ENCODE results near the gene CLIC4. TPM values are rescaled to one million over a fixed set of nuclear protein-coding genes. Genes with fewer than 3 reads are reported as not detected.
A peak's percentile ranks its signal among the peaks of the same experiment; 100 is the strongest.

CLIC4 gene
- total RNA-seq, 1 experiment from 2014 or later, result 230 TPM

DNA sequence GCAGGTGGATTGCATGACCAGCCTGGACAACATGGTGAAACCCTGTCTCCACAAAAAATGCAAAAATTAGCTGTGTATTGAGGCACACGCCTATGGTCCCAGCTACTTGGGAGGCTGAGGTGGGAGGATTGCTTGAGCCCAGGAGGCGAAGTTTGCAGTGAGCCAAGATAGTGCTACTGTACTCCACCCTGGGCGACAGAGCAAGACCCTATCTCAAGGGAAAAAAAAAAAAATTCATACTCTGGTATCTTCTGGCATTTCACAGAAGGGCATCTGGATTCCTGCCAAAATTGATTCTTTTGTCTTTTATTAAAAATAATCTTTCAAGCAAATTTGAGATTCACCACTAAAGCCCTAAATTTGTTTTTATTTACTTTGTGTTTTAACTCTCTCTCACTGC, 19.2 kb downstream of the CLIC4 start:
- H2BK15ac ChIP-seq (ENCODE audit: low read depth, low read length), result no peak overlapping the region
- H3K27me3 ChIP-seq (ENCODE audit: insufficient read depth, low read length), result no peaks in the 10 kb centered on the region
- H2BK20ac ChIP-seq (ENCODE audit: low read depth, low read length, poor library complexity, severe bottlenecking), result no peak overlapping the region
- Mint-ChIP-seq H3K4me3 (no peak overlapping the region), H3K36me3 (ENCODE audit: insufficient read depth in 1 of 3, low read depth in 3 of 3) (peaks cover 0 to 5% (median 0%) of the 10 kb centered on the region in 3 experiments; a peak in 2 of 7 replicates), H3K9me3 (no peaks in the 10 kb centered on the region), H3K4me1 (peaks cover 13% of the 10 kb centered on the region in 2 experiments), H3K27me3 (ENCODE audit: low read depth) (no peaks in the 10 kb centered on the region), H3K27ac (peak overlapping the region in 2 of 3 experiments; percentile 55 to 85; a peak in 3 of 7 replicates)
- H3K14ac ChIP-seq (ENCODE audit: insufficient read depth, low read length), result no peak overlapping the region
- no peak overlapping the region for H4K5ac ChIP-seq (ENCODE audit: insufficient read length, low read depth, low read length)
- no peak overlapping the region for H2BK5ac ChIP-seq (ENCODE audit: insufficient read length, low read length)
- peaks cover 56% of the 10 kb centered on the region for H3K79me2 ChIP-seq (ENCODE audit: insufficient read depth, low read length)
- no peak overlapping the region for H3K23ac ChIP-seq (ENCODE audit: insufficient read length, low read depth, low read length)
- H3T11ph ChIP-seq (ENCODE audit: low read length), result no peak overlapping the region
- WGBS (ENCODE audit: extremely low coverage, insufficient read length, low lambda C conversion rate), result no CpG with 5 or more reads among the region's 3 CpGs
- no peak overlapping the region for H3K18ac ChIP-seq (ENCODE audit: insufficient read length, low read depth, low read length)
- H3K79me1 ChIP-seq (ENCODE audit: insufficient read depth, low read depth, low read length, poor library complexity, severe bottlenecking), result peaks cover 10% of the 10 kb centered on the region
- H3K9me3 ChIP-seq (ENCODE audit: control insufficient read depth, low read depth, low read length), result no peaks in the 10 kb centered on the region
- no peaks in the 10 kb centered on the region for H3K23me2 ChIP-seq (ENCODE audit: insufficient read length, low read depth, low read length, poor library complexity, severe bottlenecking)
- H2AFZ ChIP-seq (ENCODE audit: low read length), result no peak overlapping the region
- H2BK120ac ChIP-seq (ENCODE audit: low read depth, low read length, poor library complexity, severe bottlenecking), result no peak overlapping the region
- TF ChIP-seq, protein P1, sequence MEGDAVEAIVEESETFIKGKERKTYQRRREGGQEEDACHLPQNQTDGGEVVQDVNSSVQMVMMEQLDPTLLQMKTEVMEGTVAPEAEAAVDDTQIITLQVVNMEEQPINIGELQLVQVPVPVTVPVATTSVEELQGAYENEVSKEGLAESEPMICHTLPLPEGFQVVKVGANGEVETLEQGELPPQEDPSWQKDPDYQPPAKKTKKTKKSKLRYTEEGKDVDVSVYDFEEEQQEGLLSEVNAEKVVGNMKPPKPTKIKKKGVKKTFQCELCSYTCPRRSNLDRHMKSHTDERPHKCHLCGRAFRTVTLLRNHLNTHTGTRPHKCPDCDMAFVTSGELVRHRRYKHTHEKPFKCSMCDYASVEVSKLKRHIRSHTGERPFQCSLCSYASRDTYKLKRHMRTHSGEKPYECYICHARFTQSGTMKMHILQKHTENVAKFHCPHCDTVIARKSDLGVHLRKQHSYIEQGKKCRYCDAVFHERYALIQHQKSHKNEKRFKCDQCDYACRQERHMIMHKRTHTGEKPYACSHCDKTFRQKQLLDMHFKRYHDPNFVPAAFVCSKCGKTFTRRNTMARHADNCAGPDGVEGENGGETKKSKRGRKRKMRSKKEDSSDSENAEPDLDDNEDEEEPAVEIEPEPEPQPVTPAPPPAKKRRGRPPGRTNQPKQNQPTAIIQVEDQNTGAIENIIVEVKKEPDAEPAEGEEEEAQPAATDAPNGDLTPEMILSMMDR (conservative IDR thresholded peaks at IDR 0.05), result no peak
- H3K56ac ChIP-seq (ENCODE audit: insufficient read length, low read depth, low read length), result no peak overlapping the region
- no peak overlapping the region for H3K27ac ChIP-seq (ENCODE audit: insufficient read length, low read depth, low read length)
- no peak overlapping the region for H2AK5ac ChIP-seq (ENCODE audit: insufficient read length, low read length)
- no peak overlapping the region for H3K9ac ChIP-seq (ENCODE audit: extremely low read depth, insufficient read length, low read length)
- no peaks in the 10 kb centered on the region for H3K4me1 ChIP-seq (ENCODE audit: insufficient read depth, low read length)
- no peaks in the 10 kb centered on the region for H4K20me1 ChIP-seq (ENCODE audit: control insufficient read depth, insufficient read depth, insufficient read length)
- H4K8ac ChIP-seq (replicated peaks; ENCODE audit: insufficient read length, low read depth, low read length), result no peak overlapping the region
- DNase-seq, result no peak
- no peak overlapping the region for H4K91ac ChIP-seq (ENCODE audit: insufficient read length, low read depth, low read length)
- H3K4ac ChIP-seq (ENCODE audit: low read depth, low read length), result no peak overlapping the region
- no peak overlapping the region for H2BK12ac ChIP-seq (ENCODE audit: insufficient read length, low read depth, low read length)
- H3K4me2 ChIP-seq (ENCODE audit: insufficient read depth, insufficient read length, low read length), result no peak overlapping the region

Data from H9 (cell line).